NCI-H2171 treated with DMSO at 0.1 percent for 48 hours (cell line): Measurements from ENCODE around the gene PPM1H.
A peak's percentile ranks its signal among the peaks of the same experiment; 100 is the strongest.
"Not testable (repeated sequence)": the region's sequence is repeated elsewhere in the genome, so short reads cannot be mapped to it uniquely, and the experiment has no call there.

Experiments used
- DNase-seq: peaks from one replicate; lab custom pipeline; 2025; lab: John Stamatoyannopoulos, UW

PPM1H gene

GRCh38 chr12:62934799-62935674, at the start of gene PPM1H:
Gene PPM1H, minus strand, starts transcription at chr12:62935150. Its CDS starts 414 bp downstream, at chr12:62934736.
- peak; percentile 86 for DNase-seq

DNA sequence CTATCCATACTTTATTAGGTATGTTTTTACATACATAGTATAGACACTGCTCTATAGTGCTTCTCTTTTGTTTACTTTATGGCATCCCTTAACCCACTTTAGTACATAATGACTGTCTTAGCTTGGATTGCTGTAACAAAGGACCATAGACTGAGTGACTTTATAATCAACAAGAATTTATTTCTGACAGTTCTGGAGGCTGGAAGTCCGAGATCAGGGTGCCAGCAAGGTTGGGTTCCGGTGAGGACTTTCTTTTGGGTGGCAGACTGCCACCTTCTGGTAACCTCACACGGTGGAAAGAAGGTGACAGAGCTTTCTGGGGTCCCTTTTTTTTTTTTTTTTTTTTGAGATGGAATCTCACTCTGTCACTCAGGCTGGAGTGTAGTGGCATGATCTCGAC, 48.6 kb upstream of the PPM1H start:
- no peak for DNase-seq

DNA sequence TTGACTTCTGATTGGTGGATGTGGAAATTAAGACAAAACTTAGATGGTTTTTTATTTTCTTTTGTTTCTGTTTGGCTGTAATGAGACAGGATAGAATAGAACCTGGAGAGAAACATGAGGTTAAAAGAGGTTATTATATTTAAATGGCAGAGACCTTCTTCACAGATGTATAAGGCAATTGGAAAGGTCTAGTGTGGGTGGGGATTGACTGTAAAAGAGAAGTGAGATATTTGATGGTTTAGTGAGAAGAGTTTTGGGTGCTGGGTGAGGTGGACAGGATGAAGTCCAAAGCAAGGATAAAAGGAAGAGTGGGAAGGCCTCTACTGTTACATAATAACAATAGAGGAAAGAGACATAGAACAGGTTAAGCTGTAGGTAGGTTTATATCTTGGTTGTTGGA, 43.8 kb upstream of the PPM1H start:
- no peak for DNase-seq

DNA sequence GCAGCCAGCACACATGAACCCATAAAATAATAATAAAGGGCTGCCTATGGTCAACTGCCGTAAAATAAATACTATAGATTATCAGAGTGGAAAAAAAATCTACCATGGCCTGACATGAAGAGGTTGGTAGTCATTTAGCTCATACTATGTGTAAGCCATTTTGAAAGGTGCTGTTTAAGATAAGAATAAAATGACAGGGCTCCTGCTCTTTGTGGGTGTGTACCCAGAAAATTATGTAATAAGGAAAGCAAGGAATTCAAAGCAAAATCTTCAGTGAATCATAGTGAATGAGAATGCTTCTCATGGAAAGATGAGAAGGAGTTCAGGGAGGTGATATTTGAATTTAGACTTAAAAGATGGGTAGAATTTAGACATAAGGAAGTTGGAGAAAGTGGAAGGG, 42.9 kb upstream of the PPM1H start:
- DNase-seq = no peak

DNA sequence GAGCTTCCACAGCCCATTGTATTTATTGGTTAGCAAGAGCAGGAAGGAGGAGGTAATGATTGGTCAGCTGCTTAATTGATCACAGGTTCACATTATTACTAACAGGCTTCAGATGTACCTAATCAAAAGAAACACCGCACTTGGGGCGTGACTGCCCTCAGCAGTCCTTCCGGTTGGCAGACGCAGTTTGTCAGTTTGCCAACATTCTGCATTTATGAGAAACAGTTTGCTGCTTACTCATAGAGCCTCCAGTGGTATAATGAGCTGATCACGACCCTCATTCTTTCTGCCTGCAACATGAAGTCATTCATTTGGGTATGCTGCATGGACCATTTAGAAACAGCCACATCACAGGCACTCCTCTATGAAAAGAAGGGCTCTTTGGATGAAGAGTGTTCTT, 42.5 kb upstream of the PPM1H start:
- no peak for DNase-seq

GRCh38 chr12:62976110-62976662, 41.2 kb upstream of the PPM1H start:
- no peak for DNase-seq

DNA sequence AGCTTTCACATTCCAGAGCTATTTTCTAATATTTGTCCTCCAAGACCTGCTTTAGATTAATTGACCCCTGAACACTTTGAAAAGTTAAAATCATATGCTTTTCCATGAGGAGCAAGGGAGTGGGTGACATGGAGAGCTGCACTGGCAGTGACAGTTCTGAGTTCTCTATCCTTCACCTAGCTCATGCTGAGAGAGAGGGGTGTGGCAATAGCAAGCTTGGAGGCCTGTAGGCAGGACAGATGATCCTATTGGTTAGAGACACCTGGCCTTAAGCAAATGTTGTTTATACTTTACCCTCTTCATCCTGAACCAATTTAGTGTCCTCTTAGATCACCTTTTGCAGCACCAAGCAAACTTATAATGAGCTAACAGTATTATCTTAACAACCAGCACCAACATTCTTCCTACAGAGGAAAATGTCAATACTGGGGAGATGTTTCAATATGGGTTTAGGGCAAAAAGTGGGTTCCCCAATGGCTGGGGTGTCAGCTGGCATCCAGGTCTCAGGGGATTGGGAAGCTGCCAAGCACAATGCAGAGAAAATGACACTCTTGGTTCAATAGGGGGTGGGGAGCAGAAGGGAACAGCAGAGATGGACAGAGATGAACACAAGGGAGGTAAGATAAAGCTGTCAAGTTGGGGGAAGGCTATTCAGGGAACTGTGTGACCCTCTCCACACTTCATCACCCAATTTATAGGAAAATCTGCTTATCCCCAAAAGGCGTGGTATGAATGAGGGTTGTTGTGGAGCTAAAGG, 37.0 kb upstream of the PPM1H start:
- DNase-seq = peak; percentile 27

DNA sequence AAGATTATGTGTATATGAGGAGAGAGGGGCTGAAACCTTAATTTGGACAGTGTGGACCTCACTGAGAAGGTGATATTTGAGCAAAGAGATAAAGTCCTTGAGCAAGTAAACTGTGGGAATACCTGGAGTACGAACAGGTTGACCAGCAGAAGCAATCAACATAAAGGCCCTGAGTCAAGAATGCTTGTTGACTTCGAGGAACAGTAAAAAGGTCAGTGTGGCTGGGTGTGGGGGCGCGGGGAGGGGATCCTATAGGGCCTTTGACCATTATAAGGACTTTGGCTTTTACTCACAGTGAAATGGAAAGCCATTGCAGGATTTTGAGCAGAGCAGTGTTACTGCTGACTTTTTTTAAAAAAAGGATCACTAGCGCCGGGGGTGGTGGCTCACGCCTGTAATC, 34.7 kb upstream of the PPM1H start:
- no peak for DNase-seq

GRCh38 chr12:62967701-62968100, 32.8 kb upstream of the PPM1H start:
- DNase-seq = no peak

DNA sequence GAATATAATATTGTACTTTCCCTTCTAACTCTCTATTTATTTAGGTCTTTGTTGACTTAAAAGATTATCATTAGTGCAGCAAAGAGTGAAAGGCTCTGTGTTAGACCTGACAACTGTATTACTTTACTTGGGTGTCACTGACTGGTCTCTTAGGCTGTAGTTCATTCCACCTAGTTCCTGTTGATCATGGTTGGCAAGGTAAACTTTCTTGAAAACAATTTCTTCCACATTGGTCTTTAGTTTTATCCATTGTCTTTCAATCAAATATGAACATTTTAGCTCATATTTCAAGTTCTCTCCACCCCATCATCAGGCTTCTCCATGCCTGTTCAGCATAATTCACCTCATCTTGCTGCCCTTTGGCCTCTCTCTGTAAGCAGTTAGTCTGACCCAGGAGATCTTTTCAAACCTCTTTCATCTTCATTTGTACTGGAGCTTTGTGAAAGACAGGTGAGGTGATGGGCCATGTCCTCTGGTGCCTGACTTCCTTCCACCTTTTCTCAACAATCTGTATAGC, 32.1 kb upstream of the PPM1H start:
- no peak for DNase-seq

- not testable (repeated sequence) for DNase-seq
Measured at GRCh38 chr12:62966446-62966989, 31.6 kb upstream of the PPM1H start.

DNA sequence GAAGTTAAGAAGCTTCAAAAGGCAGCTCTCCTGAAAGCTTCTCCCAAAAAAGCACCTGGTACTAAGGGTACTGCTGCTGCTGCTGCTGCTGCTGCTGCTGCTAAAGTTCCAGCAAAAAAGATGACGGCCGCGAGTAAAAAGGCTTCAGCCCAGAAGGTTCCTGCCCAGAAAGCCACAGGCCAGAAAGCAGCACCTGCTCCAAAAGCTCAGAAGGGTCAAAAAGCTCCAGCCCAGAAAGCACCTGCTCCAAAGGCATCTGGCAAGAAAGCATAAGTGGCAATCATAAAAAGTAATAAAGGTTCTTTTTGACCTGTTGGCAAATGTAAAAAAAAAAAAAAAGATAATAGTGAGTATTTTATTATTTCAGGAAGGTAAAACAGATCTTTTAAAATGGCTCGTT, 30.8 kb upstream of the PPM1H start:
- DNase-seq = not testable (repeated sequence)

DNA sequence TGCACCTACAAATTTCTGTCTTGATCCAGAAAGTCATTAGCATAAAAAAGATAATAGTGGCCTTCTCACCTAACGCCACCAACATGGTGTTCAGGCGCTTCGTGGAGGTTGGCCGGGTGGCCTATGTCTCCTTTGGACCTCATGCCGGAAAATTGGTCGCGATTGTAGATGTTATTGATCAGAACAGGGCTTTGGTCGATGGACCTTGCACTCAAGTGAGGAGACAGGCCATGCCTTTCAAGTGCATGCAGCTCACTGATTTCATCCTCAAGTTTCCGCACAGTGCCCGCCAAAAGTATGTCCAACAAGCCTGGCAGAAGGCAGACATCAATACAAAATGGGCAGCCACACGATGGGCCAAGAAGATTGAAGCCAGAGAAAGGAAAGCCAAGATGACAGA, 30.3 kb upstream of the PPM1H start:
- DNase-seq = not testable (repeated sequence)

DNA sequence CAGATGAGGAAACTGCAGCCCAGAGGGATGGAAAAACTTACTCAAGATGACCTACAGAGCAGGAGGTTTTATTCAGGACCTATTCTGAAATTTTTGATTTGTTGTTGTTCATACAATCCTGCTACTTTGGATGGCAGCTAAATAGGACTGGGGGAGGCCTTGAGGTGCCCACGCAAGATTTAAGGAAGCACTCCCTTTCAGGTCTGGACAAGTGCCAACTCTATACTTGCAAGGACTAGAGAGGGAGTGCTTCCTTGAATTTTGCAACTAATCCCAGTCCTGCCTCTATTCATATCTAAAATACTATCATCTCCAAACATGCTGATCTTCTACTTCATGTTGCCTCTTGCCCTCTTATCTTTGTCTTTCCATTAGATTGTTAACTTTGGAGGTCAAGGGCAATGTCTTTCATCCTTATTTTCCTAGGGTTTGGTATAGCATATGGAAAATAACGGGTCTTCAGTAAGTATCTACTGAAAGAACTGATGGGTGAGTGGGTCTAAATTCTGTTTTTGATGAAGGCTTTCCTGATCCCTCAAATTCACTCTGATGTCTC, 28.6 kb upstream of the PPM1H start:
- no peak for DNase-seq

GRCh38 chr12:62960324-62960723, 25.4 kb upstream of the PPM1H start:
- no peak for DNase-seq

GRCh38 chr12:62959745-62960144, 24.8 kb upstream of the PPM1H start:
- DNase-seq = no peak

- DNase-seq = no peak
Measured at GRCh38 chr12:62957233-62957953, 22.4 kb upstream of the PPM1H start.

DNA sequence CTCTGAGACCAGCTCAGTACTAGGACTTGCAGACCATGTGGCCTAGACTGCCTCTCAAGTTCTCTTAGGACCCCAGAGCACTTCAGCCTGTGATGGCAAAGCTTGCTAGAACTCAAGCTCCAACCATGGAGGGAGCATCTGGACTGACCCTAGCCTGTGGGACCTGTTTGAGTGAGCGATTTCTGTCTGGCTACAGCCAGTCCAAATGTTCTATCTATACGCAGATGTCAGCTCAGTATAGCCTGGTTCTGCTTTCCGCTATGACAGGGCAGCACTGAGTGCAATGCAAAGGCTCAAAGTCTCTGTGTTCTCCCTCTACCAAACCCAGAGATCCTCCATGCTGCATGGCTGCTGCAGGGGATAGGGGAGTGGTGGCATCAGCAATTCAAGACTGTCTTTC, 20.7 kb upstream of the PPM1H start:
- no peak for DNase-seq

DNA sequence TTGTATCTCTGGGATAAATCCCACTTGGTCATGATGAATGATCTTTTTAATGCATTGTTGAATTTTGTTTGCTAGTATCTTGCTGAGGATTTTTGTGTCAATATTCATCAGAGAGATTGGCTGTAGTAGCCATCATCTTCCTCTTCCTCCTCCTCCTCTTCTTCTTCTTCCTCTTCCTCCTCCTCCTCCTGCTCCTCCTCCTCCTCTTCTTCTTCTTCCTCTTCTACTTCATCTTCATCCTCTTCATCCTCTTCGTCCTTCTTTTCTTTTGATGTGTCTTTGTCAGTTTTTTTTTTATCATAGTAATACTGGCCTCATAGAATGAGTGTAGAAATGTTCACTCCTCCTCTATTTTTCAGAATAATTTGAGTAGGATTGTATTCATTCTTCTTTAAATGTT, 15.4 kb upstream of the PPM1H start:
- no peak for DNase-seq

- DNase-seq = no peak
Measured at GRCh38 chr12:62948123-62948522, 13.2 kb upstream of the PPM1H start.

DNA sequence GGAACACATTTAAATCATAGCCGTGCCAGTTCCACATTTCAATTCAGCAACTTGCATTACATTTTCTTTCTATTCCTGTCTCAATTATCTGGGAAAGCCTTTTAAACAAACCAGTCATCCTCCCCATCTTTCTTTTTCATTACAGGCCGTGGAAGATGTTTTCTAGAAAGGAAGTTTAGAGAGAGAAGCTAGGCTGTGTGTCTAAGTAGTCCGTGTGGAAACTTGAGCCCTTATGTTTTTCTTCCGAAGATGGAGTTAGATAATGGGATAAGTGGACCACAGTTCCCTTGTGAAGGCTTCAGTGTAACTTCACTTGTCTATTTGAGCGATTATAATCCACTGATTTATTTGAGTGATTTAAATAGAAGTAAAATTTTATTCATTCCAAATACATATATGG, 12.4 kb upstream of the PPM1H start:
- no peak for DNase-seq
